ENCODE measurements around the gene CDON. TPM values are rescaled to one million over a fixed set of nuclear protein-coding genes. Genes with fewer than 3 reads are reported as not detected.

Gene CDON
- total RNA-seq, 1 experiment from 2014 or later = 1.3 TPM

GRCh38 chr11:125982348-125982730 is 80.3 kb downstream of the CDON start:
- peaks cover 35% of the 10 kb centered on the region for H3K4me1 ChIP-seq (replicated peaks)

DNA sequence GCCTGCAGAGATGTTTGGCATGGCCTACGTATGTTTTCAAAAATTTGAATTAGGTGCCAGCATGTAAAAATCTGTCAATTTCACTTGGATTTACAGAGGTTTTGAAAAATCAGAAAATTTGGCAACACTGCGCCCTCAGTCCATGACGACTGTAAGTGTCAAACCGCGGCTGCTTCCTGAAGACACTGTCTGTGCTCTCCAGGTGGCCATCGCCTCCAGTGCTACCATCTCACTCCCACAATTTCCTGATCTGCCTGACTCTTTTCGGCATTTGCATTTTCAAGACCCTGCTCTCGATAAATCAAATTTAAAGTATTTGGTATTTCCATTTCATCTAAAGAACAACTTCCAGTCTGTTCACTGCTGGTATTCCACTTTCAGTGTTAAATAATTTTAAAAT is 82.2 kb downstream of the CDON start:
- Histone ChIP-seq H3K27me3 (replicated peaks) (no peaks in the 10 kb centered on the region), H3K36me3 (no peaks in the 10 kb centered on the region), H3K9me3 (replicated peaks) (no peaks in the 10 kb centered on the region), H3K4me1 (replicated peaks) (peaks cover 35% of the 10 kb centered on the region), H3K4me3 (no peak overlapping the region), H3K27ac (no peak overlapping the region)
- no peak for DNase-seq (ENCODE audit: low read depth in 1 of 2, low spot score in 2 of 2)

More at GRCh38 chr11:125982348-125982730, 80.3 kb downstream of the CDON start:
- no peaks in the 10 kb centered on the region for H3K36me3 ChIP-seq
- no peak overlapping the region for H3K4me3 ChIP-seq
- no peak overlapping the region for H3K27ac ChIP-seq
- H3K27me3 ChIP-seq (replicated peaks) = no peaks in the 10 kb centered on the region
- DNase-seq (ENCODE audit: low read depth in 1 of 2, low spot score in 2 of 2) = no peak
- no peaks in the 10 kb centered on the region for H3K9me3 ChIP-seq (replicated peaks)

DNA sequence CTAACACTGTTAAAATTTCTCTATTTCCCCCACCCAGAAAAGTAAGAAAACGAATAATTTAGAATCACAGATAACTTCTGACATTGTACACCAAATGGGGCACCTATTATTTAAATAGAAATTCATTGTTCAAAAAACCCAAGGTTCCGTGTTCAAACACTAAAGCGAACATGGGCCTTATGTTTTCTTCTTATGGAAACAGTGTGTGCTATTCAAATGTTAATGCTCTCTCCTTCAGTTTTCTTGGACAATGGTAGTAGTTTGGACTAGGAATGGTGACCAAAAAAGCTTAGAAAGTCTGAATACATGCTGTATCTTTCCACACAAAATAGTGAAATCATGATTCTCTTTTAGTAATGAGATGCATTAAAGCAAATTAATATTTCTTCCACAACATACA is 83.2 kb downstream of the CDON start:
- H3K4me1 ChIP-seq (replicated peaks) = peaks cover 31% of the 10 kb centered on the region
- H3K27ac ChIP-seq = no peak overlapping the region
- no peaks in the 10 kb centered on the region for H3K9me3 ChIP-seq (replicated peaks)
- no peaks in the 10 kb centered on the region for H3K36me3 ChIP-seq
- no peaks in the 10 kb centered on the region for H3K27me3 ChIP-seq (replicated peaks)
- no peak overlapping the region for H3K4me3 ChIP-seq
- no peak for DNase-seq (ENCODE audit: low read depth in 1 of 2, low spot score in 2 of 2)

DNA sequence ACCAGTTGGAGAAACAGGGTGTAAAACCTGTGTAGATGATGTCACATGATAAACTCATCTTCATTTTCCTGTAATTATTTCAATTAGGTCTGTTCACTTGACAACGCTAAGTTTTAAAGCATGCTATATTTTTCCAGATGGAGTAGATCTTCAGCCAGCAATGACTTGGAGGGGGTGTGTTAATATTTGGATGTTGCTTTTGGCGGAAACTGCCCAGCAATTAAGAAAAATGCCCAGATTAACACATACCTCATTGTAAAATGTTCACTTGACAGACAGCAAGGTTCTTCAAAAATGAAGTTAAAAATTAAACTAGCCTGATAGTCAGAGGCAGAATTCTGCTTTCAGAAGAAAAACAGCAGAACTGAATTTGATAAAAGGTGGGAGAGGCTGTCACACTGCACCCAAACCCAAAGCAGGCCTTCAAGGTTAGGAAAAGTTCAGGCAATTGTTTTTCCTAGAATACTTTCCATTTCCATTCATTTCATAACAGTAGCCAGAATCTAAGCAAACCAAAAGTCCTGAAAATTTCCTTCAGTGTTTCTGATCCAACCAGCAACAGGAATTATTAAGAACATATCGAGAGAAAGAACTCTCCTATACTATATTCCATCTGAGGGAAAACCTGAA is 83.8 kb downstream of the CDON start:
- Histone ChIP-seq H3K4me1 (replicated peaks) (peaks cover 27% of the 10 kb centered on the region), H3K27ac (peak overlapping the region; percentile 28), H3K9me3 (replicated peaks) (no peaks in the 10 kb centered on the region), H3K4me3 (no peak overlapping the region), H3K27me3 (replicated peaks) (no peaks in the 10 kb centered on the region), H3K36me3 (no peaks in the 10 kb centered on the region)
- no peak for DNase-seq (ENCODE audit: low read depth in 1 of 2, low spot score in 2 of 2)

GRCh38 chr11:125978181-125978716 is 84.4 kb downstream of the CDON start:
- Histone ChIP-seq H3K36me3 (no peaks in the 10 kb centered on the region), H3K4me3 (no peak overlapping the region), H3K27ac (peak overlapping the region; percentile 28), H3K4me1 (replicated peaks) (peaks cover 21% of the 10 kb centered on the region), H3K27me3 (replicated peaks) (no peaks in the 10 kb centered on the region), H3K9me3 (replicated peaks) (no peaks in the 10 kb centered on the region)
- DNase-seq (ENCODE audit: low read depth in 1 of 2, low spot score in 2 of 2) = peak in 1 of 2 experiments; percentile 41

DNA sequence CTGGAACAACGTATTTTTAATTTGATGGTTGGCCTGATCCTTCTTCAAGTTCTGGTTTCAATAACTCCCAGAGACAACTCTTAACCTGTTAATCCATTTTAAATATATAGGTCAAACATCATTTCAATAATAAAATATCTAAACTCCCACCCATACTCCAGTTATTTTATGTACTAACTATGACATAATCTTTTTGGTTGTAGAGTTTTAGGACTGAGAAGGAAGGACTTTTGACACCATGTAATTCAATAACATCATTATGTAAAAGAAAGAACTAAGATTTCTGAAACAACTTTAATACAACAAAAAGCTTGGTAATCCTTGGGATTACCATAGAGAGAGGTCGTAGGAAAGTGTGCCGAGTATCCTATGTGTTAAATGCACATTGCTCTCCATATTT is 85.3 kb downstream of the CDON start:
- H3K27me3 ChIP-seq (replicated peaks) = no peaks in the 10 kb centered on the region
- no peak overlapping the region for H3K27ac ChIP-seq
- peaks cover 15% of the 10 kb centered on the region for H3K4me1 ChIP-seq (replicated peaks)
- H3K9me3 ChIP-seq (replicated peaks) = no peaks in the 10 kb centered on the region
- no peak overlapping the region for H3K4me3 ChIP-seq
- no peak for DNase-seq (ENCODE audit: low read depth in 1 of 2, low spot score in 2 of 2)
- H3K36me3 ChIP-seq = no peaks in the 10 kb centered on the region

GRCh38 chr11:125976156-125976555 is 86.5 kb downstream of the CDON start:
- DNase-seq (ENCODE audit: low read depth in 1 of 2, low spot score in 2 of 2) = no peak
- no peak overlapping the region for H3K27ac ChIP-seq
- H3K27me3 ChIP-seq (replicated peaks) = no peaks in the 10 kb centered on the region
- H3K36me3 ChIP-seq = no peaks in the 10 kb centered on the region
- no peak overlapping the region for H3K4me3 ChIP-seq
- H3K9me3 ChIP-seq (replicated peaks) = no peaks in the 10 kb centered on the region
- peaks cover 15% of the 10 kb centered on the region for H3K4me1 ChIP-seq (replicated peaks)

DNA sequence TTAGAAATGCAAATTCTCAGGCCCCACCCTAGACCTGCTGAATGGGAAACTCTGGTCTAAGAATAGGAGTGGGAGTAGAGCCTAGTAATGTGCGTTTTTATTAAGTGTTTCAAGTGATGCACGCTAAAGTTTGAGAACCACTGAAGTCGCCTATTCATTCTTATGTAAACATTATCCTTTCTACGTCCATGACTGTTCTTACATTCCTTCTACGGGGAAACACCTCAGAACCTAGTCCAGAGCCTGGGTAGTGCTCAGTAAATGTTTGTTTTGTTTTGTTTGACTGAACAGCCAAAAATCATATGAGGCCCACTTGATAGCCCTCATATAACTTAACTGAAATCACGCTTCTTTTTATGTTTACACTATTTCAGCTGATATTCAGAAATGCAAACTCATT is 87.0 kb downstream of the CDON start:
- Histone ChIP-seq H3K36me3 (no peaks in the 10 kb centered on the region), H3K27ac (no peak overlapping the region), H3K9me3 (replicated peaks) (no peaks in the 10 kb centered on the region), H3K4me3 (no peak overlapping the region), H3K27me3 (replicated peaks) (no peaks in the 10 kb centered on the region), H3K4me1 (replicated peaks) (peaks cover 15% of the 10 kb centered on the region)
- DNase-seq (ENCODE audit: low read depth in 1 of 2, low spot score in 2 of 2) = no peak

DNA sequence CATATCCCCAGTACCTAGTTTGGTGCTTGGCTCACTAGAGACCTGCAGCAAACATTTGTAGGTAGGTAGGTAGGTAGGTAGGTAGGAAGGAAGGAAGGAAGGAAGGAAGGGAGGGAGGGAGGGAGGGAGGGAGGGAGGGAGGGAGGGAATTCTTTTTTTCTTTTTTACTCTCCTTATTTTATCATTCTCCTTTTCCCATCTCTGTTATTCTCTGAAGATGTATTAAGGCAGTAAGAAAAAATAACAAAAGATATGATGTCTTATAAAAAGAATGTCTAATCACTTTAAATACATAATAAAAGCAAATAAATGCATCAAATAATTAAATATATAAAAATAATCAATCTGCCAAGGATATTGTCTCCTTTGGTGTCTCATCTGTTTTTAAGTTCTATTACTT is 88.4 kb downstream of the CDON start:
- Histone ChIP-seq H3K36me3 (no peaks in the 10 kb centered on the region), H3K9me3 (replicated peaks) (no peaks in the 10 kb centered on the region), H3K4me3 (no peak overlapping the region), H3K27ac (no peak overlapping the region), H3K4me1 (replicated peaks) (peaks cover 15% of the 10 kb centered on the region), H3K27me3 (replicated peaks) (no peaks in the 10 kb centered on the region)
- no peak for DNase-seq (ENCODE audit: low read depth in 1 of 2, low spot score in 2 of 2)

DNA sequence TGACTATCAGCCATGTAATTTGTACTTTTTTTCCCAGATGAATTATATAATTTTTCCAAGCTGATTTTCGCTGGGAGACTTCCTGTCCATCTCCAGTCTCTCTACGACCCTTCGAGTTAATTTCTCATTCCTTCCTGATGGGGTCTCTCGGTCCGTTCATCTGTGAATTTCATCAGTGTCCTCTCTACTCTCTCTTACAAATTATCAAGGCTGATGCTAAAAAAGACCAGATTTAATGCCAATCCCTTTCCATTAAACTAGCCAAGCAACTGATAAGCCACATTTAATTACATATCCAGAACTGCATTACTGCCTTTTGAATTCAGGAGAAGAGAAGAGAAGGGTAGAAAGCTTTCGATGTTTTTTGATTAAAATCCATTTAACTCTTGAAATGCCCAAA is 91.0 kb downstream of the CDON start:
- Histone ChIP-seq H3K27me3 (replicated peaks) (no peaks in the 10 kb centered on the region), H3K27ac (no peak overlapping the region), H3K4me1 (replicated peaks) (no peaks in the 10 kb centered on the region), H3K4me3 (no peak overlapping the region), H3K36me3 (no peaks in the 10 kb centered on the region), H3K9me3 (replicated peaks) (no peaks in the 10 kb centered on the region)
- DNase-seq (ENCODE audit: low read depth in 1 of 2, low spot score in 2 of 2) = no peak

- Histone ChIP-seq H3K4me1 (replicated peaks) (no peaks in the 10 kb centered on the region), H3K27me3 (replicated peaks) (no peaks in the 10 kb centered on the region), H3K36me3 (no peaks in the 10 kb centered on the region), H3K27ac (no peak overlapping the region), H3K4me3 (no peak overlapping the region), H3K9me3 (replicated peaks) (no peaks in the 10 kb centered on the region)
- no peak for DNase-seq (ENCODE audit: low read depth in 1 of 2, low spot score in 2 of 2)
Observed at GRCh38 chr11:125968354-125968753, 94.3 kb downstream of the CDON start.

GRCh38 chr11:125967515-125967914 is 95.2 kb downstream of the CDON start:
- Histone ChIP-seq H3K36me3 (no peaks in the 10 kb centered on the region), H3K27ac (no peak overlapping the region), H3K27me3 (replicated peaks) (no peaks in the 10 kb centered on the region), H3K4me3 (no peak overlapping the region), H3K4me1 (replicated peaks) (no peaks in the 10 kb centered on the region), H3K9me3 (replicated peaks) (no peaks in the 10 kb centered on the region)
- DNase-seq (ENCODE audit: low read depth in 1 of 2, low spot score in 2 of 2) = no peak

DNA sequence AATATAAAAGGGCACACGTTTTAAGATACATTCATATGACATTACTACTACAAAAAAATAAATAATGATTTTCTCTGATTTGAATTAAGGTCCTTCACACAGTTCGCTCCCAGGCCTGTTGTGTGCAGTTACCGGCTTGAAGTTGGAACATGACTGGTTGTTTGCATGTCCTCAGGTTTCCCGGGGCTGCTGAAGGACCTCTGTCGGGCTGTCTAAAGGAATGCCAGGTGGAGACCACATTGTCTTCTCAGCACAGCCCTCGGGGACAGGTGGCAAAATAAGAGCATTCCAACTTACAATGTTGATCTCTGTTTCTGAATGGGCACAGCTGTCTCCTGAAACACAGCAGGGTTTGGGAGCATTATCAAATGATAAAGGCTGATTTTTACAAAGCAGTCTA is 101.9 kb downstream of the CDON start:
- H3K4me1 ChIP-seq (replicated peaks) = no peaks in the 10 kb centered on the region
- H3K4me3 ChIP-seq = no peak overlapping the region
- no peaks in the 10 kb centered on the region for H3K9me3 ChIP-seq (replicated peaks)
- no peak overlapping the region for H3K27ac ChIP-seq
- no peaks in the 10 kb centered on the region for H3K36me3 ChIP-seq
- no peaks in the 10 kb centered on the region for H3K27me3 ChIP-seq (replicated peaks)
- no peak for DNase-seq (ENCODE audit: low read depth in 1 of 2, low spot score in 2 of 2)

DNA sequence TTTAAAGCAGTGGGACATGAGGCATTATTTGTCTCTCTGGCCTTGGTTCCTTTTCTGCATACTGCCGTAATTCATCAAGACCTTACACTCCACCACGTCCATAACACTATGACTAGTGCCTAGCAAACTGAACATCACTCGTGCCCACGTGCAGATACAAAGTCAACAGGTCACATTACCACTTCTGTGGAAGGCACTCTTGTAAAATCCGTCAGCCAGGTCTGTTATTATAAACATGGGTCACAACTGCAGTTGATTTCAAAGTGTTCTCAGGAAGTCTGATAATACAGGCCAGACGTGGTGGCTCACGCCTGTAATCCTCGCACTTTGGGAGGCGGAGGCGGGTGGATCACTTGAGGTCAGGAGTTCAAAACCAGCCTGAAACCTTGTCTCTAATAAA is 102.7 kb downstream of the CDON start:
- no peak overlapping the region for H3K4me3 ChIP-seq
- H3K36me3 ChIP-seq = no peaks in the 10 kb centered on the region
- H3K27ac ChIP-seq = no peak overlapping the region

DNA sequence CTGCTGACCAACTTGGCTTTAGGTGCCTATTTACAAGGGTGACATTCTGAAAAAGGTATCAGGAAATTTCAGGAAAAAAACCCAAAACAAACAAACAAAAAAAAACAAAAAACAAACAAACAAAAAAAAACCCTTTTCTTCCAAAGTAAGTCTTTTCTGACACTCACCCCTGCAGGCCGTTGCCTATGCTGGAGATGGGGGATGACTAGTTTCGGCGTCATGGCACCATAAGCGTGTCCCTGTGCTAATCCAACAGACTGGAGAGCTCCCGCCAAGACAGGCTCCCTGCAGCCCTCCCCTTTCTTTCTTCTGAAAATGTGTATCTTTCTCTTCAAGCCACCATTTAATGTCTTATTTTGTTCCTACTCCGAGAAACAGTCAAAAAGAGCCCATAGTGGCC is 103.2 kb downstream of the CDON start:
- H3K27ac ChIP-seq = no peak overlapping the region
- H3K27me3 ChIP-seq (replicated peaks) = no peaks in the 10 kb centered on the region
- no peaks in the 10 kb centered on the region for H3K4me1 ChIP-seq (replicated peaks)
- DNase-seq (ENCODE audit: low read depth in 1 of 2, low spot score in 2 of 2) = no peak
- H3K36me3 ChIP-seq = no peaks in the 10 kb centered on the region
- no peak overlapping the region for H3K4me3 ChIP-seq
- H3K9me3 ChIP-seq (replicated peaks) = no peaks in the 10 kb centered on the region

More for the DNA sequence above, 102.7 kb downstream of the CDON start:
- H3K9me3 ChIP-seq (replicated peaks) = no peaks in the 10 kb centered on the region
- no peak for DNase-seq (ENCODE audit: low read depth in 1 of 2, low spot score in 2 of 2)
- no peaks in the 10 kb centered on the region for H3K27me3 ChIP-seq (replicated peaks)
- H3K4me1 ChIP-seq (replicated peaks) = no peaks in the 10 kb centered on the region

Data from SJSA1 (cell line).